Uterus (tissue), 4 donors: ENCODE results near the gene ZNF224. TPM values are rescaled to one million over a fixed set of nuclear protein-coding genes. Genes with fewer than 3 reads are reported as not detected.

Experiments used
- DNase-seq, 2 donors: peaks; one replicate each; pipeline ENCODE4 v3.0.0-alpha.2; 2019 to 2020
- H3K27ac ChIP-seq, 2 donors: fragments of 200-600 bp; sonication (generic); 1 replicate in 1 of 2; 2 replicates in 1 of 2; pipeline ENCODE4 v1.5.1; 2016 to 2018
- H3K27me3 ChIP-seq, 2 donors: fragments of 200-600 bp; sonication (generic); one replicate each; pipeline ENCODE4 v1.5.1; 2018 to 2019; ENCODE audit warnings: control low read depth in 1 of 2
- H3K36me3 ChIP-seq, 2 donors: fragments of 200-600 bp; sonication (generic); one replicate each; pipeline ENCODE4 v1.5.1; 2019; ENCODE audit warnings: control low read depth in 1 of 2
- H3K4me1 ChIP-seq, 2 donors: fragments of 200-600 bp; sonication (generic); one replicate each; pipeline ENCODE4 v1.5.1; 2018 to 2019; ENCODE audit warnings: control low read depth in 1 of 2
- H3K4me3 ChIP-seq, 2 donors: fragments of 200-600 bp; sonication (generic); 1 replicate in 1 of 2; 2 replicates in 1 of 2; pipeline ENCODE4 v1.5.1; 2018 to 2019; ENCODE audit warnings: mild to moderate bottlenecking in 1 of 2
- H3K9me3 ChIP-seq, 2 donors: fragments of 200-600 bp; sonication (generic); one replicate each; pipeline ENCODE4 v1.5.1; 2019; ENCODE audit warnings: control low read depth in 1 of 2
- CTCF ChIP-seq, 4 experiments: fragments of 200-600 bp in 2 of 4; fragments of 450-650 bp in 2 of 4; sonication (generic) in 2 of 4; IDR thresholded peaks; one replicate each; pipeline ENCODE4 v1.5.1; 2016 to 2019; ENCODE audit warnings: antibody characterized with exemption in 4 of 4, mild to moderate bottlenecking in 2 of 4, moderate library complexity in 1 of 4
- POLR2A ChIP-seq, 2 donors: fragments of 450-650 bp; IDR thresholded peaks; one replicate each; pipeline ENCODE4 v1.6.1; 2016; ENCODE audit warnings: antibody characterized with exemption in 2 of 2, mild to moderate bottlenecking in 1 of 2, moderate library complexity in 1 of 2
- intact Hi-C: fragments of 100-400 bp; cut with DNase I; formaldehyde crosslinking; loops from one replicate; pipeline ENCODE4 v1.15.1; 2023; ENCODE audit warnings: low total_unique reads
- total RNA-seq, 4 donors: library from RNA; depleted of rRNA in 3 of 4; stranded (reverse); fragments of >200 nt in 3 of 4; gene quantifications; one replicate each; pipeline versions ENCODE4 v1.1.0 to v1.2.4, GENCODE V29; 2014 to 2023
- donor health status: DM: yes; HTN: yes; CAD: no.

ZNF224 gene
- 10 to 100 TPM in 3 of 4 donors, 1 to 10 TPM in 1; 7.4 to 59.7 (median 37.1) TPM for total RNA-seq

- Histone ChIP-seq H3K4me1 (no peaks in the 10 kb centered on the region), H3K36me3 (no peaks in the 10 kb centered on the region), H3K27ac (peak within 1 kb of the TSS; percentile 60 to 69), H3K9me3 (no peaks in the 10 kb centered on the region), H3K27me3 (no peaks in the 10 kb centered on the region), H3K4me3 (peak within 1 kb of the TSS; percentile 71 to 73)
- TF ChIP-seq CTCF (IDR thresholded peaks at IDR 0.05) (no peak), POLR2A (IDR thresholded peaks at IDR 0.05) (peak in 1 of 2 donors; percentile 20)
- peak; percentile 88 to 92 for DNase-seq
- intact Hi-C loops: no loop called here
Observed at GRCh38 chr19:44093931-44094765, at the start of gene ZNF224. TSS of gene ZNF224 (plus strand) at chr19:44094361. CDS start at chr19:44097874, 3,513 bp downstream.

- H3K4me1 ChIP-seq: no peaks in the 10 kb centered on the region
- H3K27me3 ChIP-seq: peaks cover 0 to 6% of the 10 kb centered on the region in 2 donors
- H3K27ac ChIP-seq: peak overlapping the region; percentile 7 to 55
- H3K36me3 ChIP-seq: no peaks in the 10 kb centered on the region
- no peak for TF ChIP-seq POLR2A (IDR thresholded peaks at IDR 0.05)
- TF ChIP-seq CTCF (IDR thresholded peaks at IDR 0.05): no peak
- H3K9me3 ChIP-seq: no peaks in the 10 kb centered on the region
- peak overlapping the region; percentile 50 to 68 for H3K4me3 ChIP-seq
- intact Hi-C loops: no loop called here
- no peak for DNase-seq
Observed at GRCh38 chr19:44050740-44051649, 43.2 kb upstream of the ZNF224 start.

- no peaks in the 10 kb centered on the region for H3K9me3 ChIP-seq
- peak within 1 kb of the TSS; percentile 50 to 68 for H3K4me3 ChIP-seq
- peaks cover 0 to 6% of the 10 kb centered on the region in 2 donors for H3K27me3 ChIP-seq
- H3K27ac ChIP-seq: peak within 1 kb of the TSS; percentile 64 to 70
- no peak for TF ChIP-seq CTCF (IDR thresholded peaks at IDR 0.05)
- TF ChIP-seq POLR2A (IDR thresholded peaks at IDR 0.05): no peak
- H3K36me3 ChIP-seq: no peaks in the 10 kb centered on the region
- H3K4me1 ChIP-seq: no peaks in the 10 kb centered on the region
- DNase-seq: peak; percentile 93 to 94
- intact Hi-C loops: no loop called here
Observed at GRCh38 chr19:44051650-44052402, 42.3 kb upstream of the ZNF224 start, which contains the start of gene ZNF223. TSS of gene ZNF223 (plus strand) at chr19:44052036. CDS start at chr19:44055177, 3,141 bp downstream.

- intact Hi-C loops: no loop called here
Observed at GRCh38 chr19:44055870-44056269, 38.3 kb upstream of the ZNF224 start.

More at GRCh38 chr19:44055870-44056269, 38.3 kb upstream of the ZNF224 start:
- no peaks in the 10 kb centered on the region for H3K9me3 ChIP-seq
- no peaks in the 10 kb centered on the region for H3K4me1 ChIP-seq
- no peak overlapping the region for H3K27ac ChIP-seq
- H3K27me3 ChIP-seq: no peaks in the 10 kb centered on the region
- TF ChIP-seq POLR2A (IDR thresholded peaks at IDR 0.05) (no peak), CTCF (IDR thresholded peaks at IDR 0.05) (no peak)
- no peak for DNase-seq
- H3K4me3 ChIP-seq: no peak overlapping the region
- H3K36me3 ChIP-seq: no peaks in the 10 kb centered on the region
